Kidney (tissue), 14 donors: ENCODE results near the gene COPG2. TPM values are rescaled to one million over a fixed set of nuclear protein-coding genes. Genes with fewer than 3 reads are reported as not detected.

Experiments used
- DNase-seq, 5 donors: peaks; one replicate each; pipeline ENCODE4 v3.0.0-alpha.2; 2013 to 2020
- FAIRE-seq: peaks from 2 replicates; lab custom pipeline; 2012; peaks lifted over from hg19 to GRCh38; lab: Jason Lieb, UNC
- H3K27ac ChIP-seq, 2 donors: one replicate each; pipeline ENCODE4 v1.7.0; 2013; ENCODE audit warnings: low read depth in 2 of 2, low read length in 2 of 2, inconsistent platforms in 1 of 2
- H3K27me3 ChIP-seq: one replicate; pipeline ENCODE4 v1.7.1; 2013; ENCODE audit warnings: low read length, inconsistent platforms; ENCODE audit not compliant: control insufficient read depth, insufficient read depth
- H3K36me3 ChIP-seq, 3 donors: one replicate each; pipeline versions ENCODE4 v1.7.0 to v1.7.1; 2013; ENCODE audit warnings: low read length in 3 of 3, control low read depth in 1 of 3, inconsistent platforms in 1 of 3; ENCODE audit not compliant: insufficient read depth in 3 of 3, control insufficient read depth in 2 of 3
- H3K4me1 ChIP-seq, 3 donors: one replicate each; pipeline versions ENCODE4 v1.7.0 to v1.7.1; 2013; ENCODE audit warnings: low read length in 3 of 3, inconsistent platforms in 1 of 3, low read depth in 1 of 3; ENCODE audit not compliant: control insufficient read depth in 2 of 3, insufficient read depth in 2 of 3
- H3K4me3 ChIP-seq, 3 donors: one replicate each; pipeline versions ENCODE4 v1.7.0 to v1.8.1; 2013; ENCODE audit warnings: low read length in 3 of 3, control low read depth in 1 of 3, inconsistent platforms in 1 of 3
- H3K9ac ChIP-seq, 3 donors: one replicate each; pipeline versions ENCODE4 v1.7.0 to v1.7.1; 2013; ENCODE audit warnings: low read length in 3 of 3, control low read depth in 1 of 3, inconsistent platforms in 1 of 3
- H3K9me3 ChIP-seq, 3 donors: one replicate each; pipeline versions ENCODE4 v1.7.0 to v1.7.1; 2013; ENCODE audit warnings: low read length in 3 of 3, control low read depth in 1 of 3, inconsistent platforms in 1 of 3; ENCODE audit not compliant: control insufficient read depth in 2 of 3, insufficient read depth in 1 of 3
- intact Hi-C: fragments of 100-400 bp; cut with DNase I; formaldehyde crosslinking; loops from one replicate; pipeline ENCODE4 v1.11.1; 2022
- microRNA-seq: library from miRNA; unstranded; fragments of <30 nt; microRNA quantifications from one replicate; pipeline ENCODE4 v1.2.0, GENCODE V29; 2020
- polyA plus RNA-seq: library from polyadenylated mRNA; stranded (reverse); fragments of 350-450 nt; fragmentation: Illumina TruSeq; extraction: RNeasy Lipid Tissue Mini Kit (QIAGEN cat#74804); gene quantifications from one replicate; pipeline ENCODE4 v1.2.3, GENCODE V29; 2014; ENCODE audit warnings: low read depth, low replicate concordance; ENCODE audit not compliant: insufficient read depth
- total RNA-seq: library from RNA; stranded (reverse); fragmentation: NEBNext Ultra II Directional; extraction: Animal tissue kit (Norgen Biotek cat#: 25700); gene quantifications from one replicate; pipeline ENCODE4 v1.2.1, GENCODE V29; 2021
- TF ChIP-seq, protein P1 (sequence below): IDR thresholded peaks from 3 replicates; pipeline ENCODE4 v1.5.1; 2012; ENCODE audit warnings: mild to moderate bottlenecking, moderate library complexity, borderline replicate concordance; ENCODE audit not compliant: insufficient read depth; ENCODE audit errors: extremely low read depth
- donor health status: control.
- donor health status: control.
- donor health status: control.
- donor health status: control.
- donor health status: control.
- donor health status: DM: yes; HTN: yes; CAD: no.
- donor health status: Normal renal cell carcinoma (clear cell type).

COPG2 gene
- total and polyA plus RNA-seq, 2 donors from 2014 or later: 12.6 to 27.6 TPM

DNA sequence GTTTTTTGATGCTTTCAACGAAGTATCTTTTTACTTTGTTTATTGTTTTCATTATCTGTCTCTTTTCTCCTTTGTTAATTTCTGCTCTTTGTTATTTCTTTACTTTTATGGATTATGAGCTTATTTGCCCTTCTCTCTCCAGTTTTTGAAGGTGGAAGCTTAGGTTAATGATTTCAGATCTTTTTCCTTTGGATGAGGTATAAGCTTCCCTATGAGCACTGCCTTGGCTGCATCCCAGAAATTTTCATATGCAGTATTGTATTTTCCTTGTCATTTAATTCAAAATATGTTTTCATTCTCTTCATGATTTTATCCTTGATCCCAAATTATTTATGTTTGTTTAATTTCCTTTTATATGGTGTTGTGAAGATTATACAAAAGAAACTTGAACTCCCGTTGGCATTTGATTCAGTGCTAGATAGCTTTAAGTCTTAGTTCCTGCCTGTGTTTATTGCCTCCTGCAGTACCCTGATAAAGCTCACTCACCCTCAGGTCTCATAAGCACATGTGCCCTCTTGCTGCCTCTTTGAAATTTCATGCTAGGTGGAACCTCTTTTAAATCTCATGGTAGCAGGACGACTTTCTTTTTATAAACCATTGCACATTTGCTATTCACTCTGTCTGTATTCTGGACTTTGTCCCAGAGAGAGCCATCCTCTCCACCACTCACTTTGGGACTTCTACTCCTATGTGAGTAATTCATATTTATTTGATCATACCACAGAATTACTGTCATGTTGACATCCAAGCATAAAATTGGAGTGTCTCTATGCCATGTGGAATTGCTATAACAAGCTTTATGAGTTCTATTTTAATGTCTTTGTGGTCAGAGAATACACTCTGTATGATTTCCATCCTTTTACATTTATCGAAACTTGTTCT is 204.8 kb downstream of the COPG2 start:
- H3K27me3 ChIP-seq: no peaks in the 10 kb centered on the region
- H3K27ac ChIP-seq: no peak overlapping the region
- no peaks in the 10 kb centered on the region for H3K36me3 ChIP-seq
- peaks cover 1 to 9% (median 3%) of the 10 kb centered on the region in 3 donors for H3K9me3 ChIP-seq
- TF ChIP-seq, protein P1, sequence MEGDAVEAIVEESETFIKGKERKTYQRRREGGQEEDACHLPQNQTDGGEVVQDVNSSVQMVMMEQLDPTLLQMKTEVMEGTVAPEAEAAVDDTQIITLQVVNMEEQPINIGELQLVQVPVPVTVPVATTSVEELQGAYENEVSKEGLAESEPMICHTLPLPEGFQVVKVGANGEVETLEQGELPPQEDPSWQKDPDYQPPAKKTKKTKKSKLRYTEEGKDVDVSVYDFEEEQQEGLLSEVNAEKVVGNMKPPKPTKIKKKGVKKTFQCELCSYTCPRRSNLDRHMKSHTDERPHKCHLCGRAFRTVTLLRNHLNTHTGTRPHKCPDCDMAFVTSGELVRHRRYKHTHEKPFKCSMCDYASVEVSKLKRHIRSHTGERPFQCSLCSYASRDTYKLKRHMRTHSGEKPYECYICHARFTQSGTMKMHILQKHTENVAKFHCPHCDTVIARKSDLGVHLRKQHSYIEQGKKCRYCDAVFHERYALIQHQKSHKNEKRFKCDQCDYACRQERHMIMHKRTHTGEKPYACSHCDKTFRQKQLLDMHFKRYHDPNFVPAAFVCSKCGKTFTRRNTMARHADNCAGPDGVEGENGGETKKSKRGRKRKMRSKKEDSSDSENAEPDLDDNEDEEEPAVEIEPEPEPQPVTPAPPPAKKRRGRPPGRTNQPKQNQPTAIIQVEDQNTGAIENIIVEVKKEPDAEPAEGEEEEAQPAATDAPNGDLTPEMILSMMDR: no peak
- H3K4me1 ChIP-seq: no peaks in the 10 kb centered on the region
- H3K9ac ChIP-seq: no peak overlapping the region
- FAIRE-seq (no peak), DNase-seq (no peak)
- H3K4me3 ChIP-seq: no peak overlapping the region
- intact Hi-C loops: no loop called here

DNA sequence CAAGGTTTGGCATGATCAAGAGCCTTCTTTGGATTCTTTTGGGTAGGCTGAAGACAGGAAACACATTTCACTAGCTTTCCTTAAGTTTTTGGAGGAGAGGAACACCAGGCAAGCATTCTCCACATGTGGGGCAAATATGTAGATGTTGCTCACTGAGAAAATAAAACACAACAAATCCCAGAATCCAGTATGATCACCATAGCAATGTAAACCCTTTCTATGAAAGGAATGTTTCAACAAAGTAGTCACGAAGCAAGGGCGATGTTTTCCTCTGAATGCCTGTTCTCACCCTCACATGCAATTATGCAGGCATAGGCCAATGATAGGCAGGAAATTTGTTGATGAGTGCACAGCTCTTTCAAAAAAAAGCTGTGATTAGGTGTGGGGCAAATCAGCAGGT is 207.3 kb downstream of the COPG2 start:
- TF ChIP-seq, protein P1: no peak
- DNase-seq (no peak), FAIRE-seq (no peak)
- H3K4me3 ChIP-seq: no peak overlapping the region
- no peak overlapping the region for H3K27ac ChIP-seq
- no peaks in the 10 kb centered on the region for H3K4me1 ChIP-seq
- no peaks in the 10 kb centered on the region for H3K27me3 ChIP-seq
- H3K9ac ChIP-seq: no peak overlapping the region
- H3K36me3 ChIP-seq: no peaks in the 10 kb centered on the region
- intact Hi-C loops: no loop called here
- H3K9me3 ChIP-seq: peaks cover 1 to 10% (median 3%) of the 10 kb centered on the region in 3 donors

DNA sequence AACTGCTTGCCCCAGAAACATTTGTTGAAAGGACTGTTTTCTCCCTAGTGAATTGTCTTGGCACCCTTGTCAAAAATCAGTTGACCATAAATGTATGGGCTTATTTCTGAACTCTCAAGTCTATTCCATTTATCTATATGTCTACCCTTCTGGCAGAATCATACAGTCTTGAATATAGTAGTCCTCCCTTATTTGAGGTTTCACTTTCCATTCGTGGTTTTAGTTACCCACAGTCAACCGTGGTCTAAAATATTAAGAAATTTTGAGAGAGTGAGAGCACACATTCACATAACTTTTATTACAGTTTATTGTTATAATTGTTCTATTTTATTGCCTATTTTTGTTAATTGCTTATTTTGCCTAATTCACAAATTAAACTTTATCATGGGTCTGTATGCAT is 210.3 kb downstream of the COPG2 start:
- Histone ChIP-seq H3K9ac (no peak overlapping the region), H3K9me3 (peaks cover 0 to 10% (median 1%) of the 10 kb centered on the region in 3 donors), H3K4me1 (no peaks in the 10 kb centered on the region), H3K4me3 (no peak overlapping the region), H3K27ac (no peak overlapping the region), H3K36me3 (no peaks in the 10 kb centered on the region), H3K27me3 (no peaks in the 10 kb centered on the region)
- TF ChIP-seq, protein P1: no peak
- no peak for DNase-seq
- FAIRE-seq: no peak
- intact Hi-C loops: no loop called here

Small RNA genes lying within 50 kb of the gene (microRNA-seq; reads per million reads assigned to microRNA genes)
- 3,460 reads per million, percentile 89 among the genes with 10 or more reads in this experiment for gene MIR335

Other genes starting within 250 kb of the COPG2 start
- gene CEP41, start 227.7 kb downstream of the COPG2 start, total RNA-seq: 12.7 TPM
- 8.1 TPM for gene CEP41, start 227.7 kb downstream of the COPG2 start, polyA plus RNA-seq
- 31.0 TPM for gene MEST, start 176.7 kb downstream of the COPG2 start, total RNA-seq
- gene MEST, start 176.7 kb downstream of the COPG2 start, polyA plus RNA-seq: 23.6 TPM
- not detected for gene TSGA13, start 17.8 kb upstream of the COPG2 start, total RNA-seq
- gene TSGA13, start 17.8 kb upstream of the COPG2 start, polyA plus RNA-seq: not detected
- gene KLF14, start 65.5 kb upstream of the COPG2 start, total RNA-seq: not detected
- 0.13 TPM for gene KLF14, start 65.5 kb upstream of the COPG2 start, polyA plus RNA-seq